ENCODE measurements around the gene GCK.

GCK gene

GRCh38 chr7:44103923-44104859 lies 85.0 kb downstream of the GCK start, which contains the start of gene AEBP1:
Gene AEBP1, plus strand, starts transcription at chr7:44104345. Its CDS starts 321 bp downstream, at chr7:44104666.
- no peaks in the 10 kb centered on the region for H3K9me3 ChIP-seq (ENCODE audit: insufficient read depth, low read length)
- H3K9ac ChIP-seq (ENCODE audit: low read length): no peak within 1 kb of the TSS
- H3K4me2 ChIP-seq (ENCODE audit: low read depth, low read length, poor library complexity, severe bottlenecking): no peak within 1 kb of the TSS

GRCh38 chr7:44103566-44103922 lies 85.7 kb downstream of the GCK start:
- no peaks in the 10 kb centered on the region for H3K9me2 ChIP-seq (replicated peaks; ENCODE audit: insufficient read depth, low read length)
- no peak for TF ChIP-seq CTCF (IDR thresholded peaks at IDR 0.05; ENCODE audit: insufficient read depth, low read length, poor library complexity, severe bottlenecking)
- no peak for TF ChIP-seq EZH2phosphoT487 (conservative IDR thresholded peaks at IDR 0.05; ENCODE audit: low read length)
- H3K79me2 ChIP-seq (ENCODE audit: insufficient read depth, low read length): no peaks in the 10 kb centered on the region
- H3K36me3 ChIP-seq (ENCODE audit: low read length): no peaks in the 10 kb centered on the region
- no peak overlapping the region for H2AFZ ChIP-seq (ENCODE audit: low read depth, low read length, severe bottlenecking)
- H3K27ac ChIP-seq (ENCODE audit: low read depth, low read length): no peak overlapping the region
- H3K27me3 ChIP-seq (ENCODE audit: low read length): no peaks in the 10 kb centered on the region
- no peak overlapping the region for H3K9ac ChIP-seq (ENCODE audit: low read length)
- no peaks in the 10 kb centered on the region for H3F3A ChIP-seq (ENCODE audit: insufficient read depth)
- H3K4me2 ChIP-seq (ENCODE audit: low read depth, low read length, poor library complexity, severe bottlenecking): no peak overlapping the region
- H3K9me3 ChIP-seq (ENCODE audit: insufficient read depth, low read length): no peaks in the 10 kb centered on the region
- H3K4me3 ChIP-seq (ENCODE audit: insufficient read depth, low read length, poor library complexity, severe bottlenecking): no peak overlapping the region
- H4K20me1 ChIP-seq (ENCODE audit: low read depth, low read length): no peaks in the 10 kb centered on the region

More at GRCh38 chr7:44103923-44104859, 85.0 kb downstream of the GCK start, which contains the start of gene AEBP1:
- no peaks in the 10 kb centered on the region for H3K36me3 ChIP-seq (ENCODE audit: low read length)
- no peaks in the 10 kb centered on the region for H3F3A ChIP-seq (ENCODE audit: insufficient read depth)
- H2AFZ ChIP-seq (ENCODE audit: low read depth, low read length, severe bottlenecking): no peak within 1 kb of the TSS
- no peaks in the 10 kb centered on the region for H3K27me3 ChIP-seq (ENCODE audit: low read length)
- TF ChIP-seq EZH2phosphoT487 (conservative IDR thresholded peaks at IDR 0.05; ENCODE audit: low read length) (no peak), CTCF (IDR thresholded peaks at IDR 0.05; ENCODE audit: insufficient read depth, low read length, poor library complexity, severe bottlenecking) (no peak)
- no peak within 1 kb of the TSS for H3K4me3 ChIP-seq (ENCODE audit: insufficient read depth, low read length, poor library complexity, severe bottlenecking)
- no peaks in the 10 kb centered on the region for H3K79me2 ChIP-seq (ENCODE audit: insufficient read depth, low read length)
- no peaks in the 10 kb centered on the region for H3K9me2 ChIP-seq (replicated peaks; ENCODE audit: insufficient read depth, low read length)
- no peaks in the 10 kb centered on the region for H4K20me1 ChIP-seq (ENCODE audit: low read depth, low read length)
- no peak within 1 kb of the TSS for H3K27ac ChIP-seq (ENCODE audit: low read depth, low read length)

GRCh38 chr7:44102846-44103565 lies 86.2 kb downstream of the GCK start:
- Histone ChIP-seq H3K27ac (ENCODE audit: low read depth, low read length) (no peak overlapping the region), H4K20me1 (ENCODE audit: low read depth, low read length) (no peaks in the 10 kb centered on the region), H3K36me3 (ENCODE audit: low read length) (no peaks in the 10 kb centered on the region), H3F3A (ENCODE audit: insufficient read depth) (no peaks in the 10 kb centered on the region), H3K9me3 (ENCODE audit: insufficient read depth, low read length) (no peaks in the 10 kb centered on the region), H3K9me2 (replicated peaks; ENCODE audit: insufficient read depth, low read length) (no peaks in the 10 kb centered on the region), H3K79me2 (ENCODE audit: insufficient read depth, low read length) (no peaks in the 10 kb centered on the region), H3K4me3 (ENCODE audit: insufficient read depth, low read length, poor library complexity, severe bottlenecking) (no peak overlapping the region), H3K4me2 (ENCODE audit: low read depth, low read length, poor library complexity, severe bottlenecking) (no peak overlapping the region), H3K9ac (ENCODE audit: low read length) (no peak overlapping the region), H2AFZ (ENCODE audit: low read depth, low read length, severe bottlenecking) (no peak overlapping the region), H3K27me3 (ENCODE audit: low read length) (no peaks in the 10 kb centered on the region)
- TF ChIP-seq CTCF (IDR thresholded peaks at IDR 0.05; ENCODE audit: insufficient read depth, low read length, poor library complexity, severe bottlenecking): no peak
- no peak for TF ChIP-seq EZH2phosphoT487 (conservative IDR thresholded peaks at IDR 0.05; ENCODE audit: low read length)
